Measurements from ENCODE around the gene ITSN1. TPM values are rescaled to one million over a fixed set of nuclear protein-coding genes. Genes with fewer than 3 reads are reported as not detected.

Gene ITSN1
- total RNA-seq, 1 donor from 2014 or later, result 68.2 TPM

- Mint-ChIP-seq H3K36me3 (ENCODE audit: low read depth, unreplicated experiment) (no peaks in the 10 kb centered on the region), H3K27me3 (ENCODE audit: unreplicated experiment) (no peaks in the 10 kb centered on the region), H3K4me1 (ENCODE audit: unreplicated experiment) (no peaks in the 10 kb centered on the region), H3K9me3 (ENCODE audit: unreplicated experiment) (no peaks in the 10 kb centered on the region), H3K4me3 (ENCODE audit: unreplicated experiment) (no peak overlapping the region), H3K27ac (ENCODE audit: unreplicated experiment) (no peak overlapping the region)
- TF ChIP-seq, protein P1, sequence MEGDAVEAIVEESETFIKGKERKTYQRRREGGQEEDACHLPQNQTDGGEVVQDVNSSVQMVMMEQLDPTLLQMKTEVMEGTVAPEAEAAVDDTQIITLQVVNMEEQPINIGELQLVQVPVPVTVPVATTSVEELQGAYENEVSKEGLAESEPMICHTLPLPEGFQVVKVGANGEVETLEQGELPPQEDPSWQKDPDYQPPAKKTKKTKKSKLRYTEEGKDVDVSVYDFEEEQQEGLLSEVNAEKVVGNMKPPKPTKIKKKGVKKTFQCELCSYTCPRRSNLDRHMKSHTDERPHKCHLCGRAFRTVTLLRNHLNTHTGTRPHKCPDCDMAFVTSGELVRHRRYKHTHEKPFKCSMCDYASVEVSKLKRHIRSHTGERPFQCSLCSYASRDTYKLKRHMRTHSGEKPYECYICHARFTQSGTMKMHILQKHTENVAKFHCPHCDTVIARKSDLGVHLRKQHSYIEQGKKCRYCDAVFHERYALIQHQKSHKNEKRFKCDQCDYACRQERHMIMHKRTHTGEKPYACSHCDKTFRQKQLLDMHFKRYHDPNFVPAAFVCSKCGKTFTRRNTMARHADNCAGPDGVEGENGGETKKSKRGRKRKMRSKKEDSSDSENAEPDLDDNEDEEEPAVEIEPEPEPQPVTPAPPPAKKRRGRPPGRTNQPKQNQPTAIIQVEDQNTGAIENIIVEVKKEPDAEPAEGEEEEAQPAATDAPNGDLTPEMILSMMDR (IDR thresholded peaks at IDR 0.05; ENCODE audit: unreplicated experiment), result no peak
- no peak for DNase-seq (ENCODE audit: low spot score)
These were observed 113.1 kb downstream of the ITSN1 start for GRCh38 chr21:33755354-33755753.

- Mint-ChIP-seq H3K4me1 (ENCODE audit: unreplicated experiment) (peaks cover 27% of the 10 kb centered on the region), H3K36me3 (ENCODE audit: low read depth, unreplicated experiment) (peaks cover 10% of the 10 kb centered on the region), H3K9me3 (ENCODE audit: unreplicated experiment) (no peaks in the 10 kb centered on the region), H3K27me3 (ENCODE audit: unreplicated experiment) (peaks cover 4% of the 10 kb centered on the region), H3K27ac (ENCODE audit: unreplicated experiment) (peak overlapping the region; percentile 99), H3K4me3 (ENCODE audit: unreplicated experiment) (no peak overlapping the region)
- DNase-seq (ENCODE audit: low spot score), result no peak
- TF ChIP-seq, protein P1 (IDR thresholded peaks at IDR 0.05; ENCODE audit: unreplicated experiment), result no peak
These were observed 118.5 kb downstream of the ITSN1 start for GRCh38 chr21:33760641-33761440.

GRCh38 chr21:33761441-33762036, 119.2 kb downstream of the ITSN1 start:
- TF ChIP-seq, protein P1 (IDR thresholded peaks at IDR 0.05; ENCODE audit: unreplicated experiment), result no peak
- Mint-ChIP-seq H3K27ac (ENCODE audit: unreplicated experiment) (peak overlapping the region; percentile 99), H3K4me3 (ENCODE audit: unreplicated experiment) (no peak overlapping the region), H3K9me3 (ENCODE audit: unreplicated experiment) (no peaks in the 10 kb centered on the region), H3K27me3 (ENCODE audit: unreplicated experiment) (peaks cover 4% of the 10 kb centered on the region), H3K4me1 (ENCODE audit: unreplicated experiment) (peaks cover 27% of the 10 kb centered on the region), H3K36me3 (ENCODE audit: low read depth, unreplicated experiment) (peaks cover 16% of the 10 kb centered on the region)
- peak; percentile 14 for DNase-seq (ENCODE audit: low spot score)

DNA sequence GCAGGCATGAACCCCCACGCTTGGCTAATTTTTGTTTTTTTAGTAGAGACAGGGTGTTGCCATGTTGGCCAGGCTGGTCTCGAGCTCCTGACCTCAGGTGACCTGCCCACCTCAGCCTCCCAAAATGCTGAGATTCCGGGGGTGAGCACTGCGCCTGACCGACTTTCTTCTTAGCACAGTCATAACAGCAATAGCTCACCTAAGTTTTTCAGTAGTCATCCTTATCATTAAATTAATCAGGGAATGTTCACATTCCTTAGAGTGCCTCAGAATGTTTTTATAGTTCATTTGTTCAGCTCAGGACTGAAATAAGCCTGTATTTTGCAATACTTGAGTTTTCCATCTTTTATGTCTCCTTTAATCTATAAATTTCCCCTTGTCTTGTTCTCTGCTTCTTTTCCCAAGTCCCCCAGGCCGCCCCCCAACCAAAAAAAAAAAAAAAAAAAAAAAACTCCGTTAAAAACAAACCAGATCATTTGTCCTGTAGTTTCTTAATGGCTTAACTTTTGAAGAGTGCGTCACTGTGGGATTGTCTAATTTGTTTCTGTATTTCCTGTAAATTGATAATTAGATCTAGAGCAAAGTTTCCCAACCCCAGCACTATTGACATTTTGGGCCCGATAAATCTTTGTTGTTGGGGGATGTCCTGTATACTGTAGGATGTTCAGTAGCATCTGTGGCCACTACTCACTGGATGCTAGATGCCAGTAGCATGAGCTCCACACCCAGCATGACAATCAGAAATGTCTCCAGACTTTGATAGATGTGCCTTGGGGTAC, 120.7 kb downstream of the ITSN1 start:
- TF ChIP-seq, protein P1 (IDR thresholded peaks at IDR 0.05; ENCODE audit: unreplicated experiment), result no peak
- Mint-ChIP-seq H3K4me1 (ENCODE audit: unreplicated experiment) (peaks cover 27% of the 10 kb centered on the region), H3K36me3 (ENCODE audit: low read depth, unreplicated experiment) (peaks cover 21% of the 10 kb centered on the region), H3K4me3 (ENCODE audit: unreplicated experiment) (peak overlapping the region; percentile 22), H3K9me3 (ENCODE audit: unreplicated experiment) (no peaks in the 10 kb centered on the region), H3K27ac (ENCODE audit: unreplicated experiment) (peak overlapping the region; percentile 87), H3K27me3 (ENCODE audit: unreplicated experiment) (peaks cover 4% of the 10 kb centered on the region)
- no peak for DNase-seq (ENCODE audit: low spot score)
